DLD1 (cell line): Measurements from ENCODE around the gene CECR2.

Source experiments
- in situ Hi-C: cut with HindIII; loops from 2 replicates; pipeline ENCODE4 v1.10.0; 2017; ENCODE audit warnings: low sequenced_read_pairs

The CECR2 gene

GRCh38 chr22:17443405-17444203 is 74.3 kb downstream of the CECR2 start:
- in situ Hi-C loops, result no loop called here

GRCh38 chr22:17444204-17444504 is 74.9 kb downstream of the CECR2 start:
- in situ Hi-C loops, result no loop called here

GRCh38 chr22:17446698-17447097 is 77.4 kb downstream of the CECR2 start:
- in situ Hi-C loops, result no loop called here

- in situ Hi-C loops, result no loop called here
These were observed 82.1 kb downstream of the CECR2 start for GRCh38 chr22:17451316-17451715.

GRCh38 chr22:17460895-17461294 is 91.6 kb downstream of the CECR2 start:
- in situ Hi-C loops, result no loop called here

GRCh38 chr22:17470880-17471500 is 101.7 kb downstream of the CECR2 start:
- in situ Hi-C loops, result no loop called here

GRCh38 chr22:17471886-17472535 is 102.8 kb downstream of the CECR2 start:
- in situ Hi-C loops, result no loop called here

GRCh38 chr22:17472932-17473331 is 103.7 kb downstream of the CECR2 start:
- in situ Hi-C loops, result no loop called here

- in situ Hi-C loops, result no loop called here
These were observed 106.3 kb downstream of the CECR2 start for GRCh38 chr22:17475318-17476230.

GRCh38 chr22:17476838-17477237 is 107.6 kb downstream of the CECR2 start:
- in situ Hi-C loops, result no loop called here

GRCh38 chr22:17477391-17477833 is 108.2 kb downstream of the CECR2 start:
- in situ Hi-C loops, result no loop called here

- in situ Hi-C loops, result no loop called here
These were observed 109.9 kb downstream of the CECR2 start for GRCh38 chr22:17479135-17479534.

GRCh38 chr22:17481424-17481823 is 112.2 kb downstream of the CECR2 start:
- in situ Hi-C loops, result no loop called here

- in situ Hi-C loops, result no loop called here
These were observed 114.6 kb downstream of the CECR2 start for GRCh38 chr22:17483688-17484372.

GRCh38 chr22:17484608-17485007 is 115.3 kb downstream of the CECR2 start:
- in situ Hi-C loops, result no loop called here

GRCh38 chr22:17486313-17486712 is 117.1 kb downstream of the CECR2 start:
- in situ Hi-C loops, result no loop called here

GRCh38 chr22:17486719-17487118 is 117.5 kb downstream of the CECR2 start:
- in situ Hi-C loops, result no loop called here

GRCh38 chr22:17489101-17489500 is 119.8 kb downstream of the CECR2 start:
- in situ Hi-C loops, result no loop called here

GRCh38 chr22:17491090-17491640 is 121.9 kb downstream of the CECR2 start:
- in situ Hi-C loops, result no loop called here

GRCh38 chr22:17492247-17492646 is 123.0 kb downstream of the CECR2 start:
- in situ Hi-C loops, result no loop called here
